ENCODE measurements around the gene SLC6A18.

DNA sequence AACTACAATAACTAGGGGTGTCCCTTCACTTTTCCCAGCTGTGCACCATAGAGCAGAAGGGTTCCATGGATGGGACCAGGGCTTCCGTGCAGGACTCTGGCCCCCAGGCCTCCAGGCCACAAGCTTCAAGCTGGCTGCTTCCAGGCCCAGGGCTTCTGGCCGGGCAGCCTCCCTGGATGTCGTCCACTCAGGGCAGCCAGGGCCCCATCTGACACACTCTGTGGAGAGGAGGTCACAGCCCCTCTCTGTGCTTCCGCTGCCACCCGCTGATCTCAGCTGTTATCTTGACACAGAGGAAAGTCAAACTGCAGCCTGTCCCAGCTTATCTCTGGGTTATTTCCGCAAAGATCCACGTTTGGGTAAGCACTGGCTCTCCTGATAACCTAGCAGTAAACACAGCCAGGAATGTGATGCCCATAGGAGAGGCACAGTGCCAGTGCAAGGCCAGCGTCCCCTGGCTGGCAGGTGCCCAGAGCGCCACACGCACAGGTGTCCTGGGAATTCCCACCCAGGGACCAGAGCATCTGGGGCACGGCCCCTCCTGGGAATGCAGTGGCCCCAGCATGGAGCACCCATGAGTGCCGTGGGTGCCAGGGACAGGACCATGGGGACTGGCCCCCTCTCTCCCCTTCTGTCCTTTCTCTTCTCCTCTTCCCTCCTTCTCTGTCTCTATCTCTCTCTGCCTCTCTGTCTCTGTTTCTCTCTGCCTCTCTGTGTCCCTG lies 39.4 kb upstream of the SLC6A18 start:
- TF ChIP-seq, protein P1, sequence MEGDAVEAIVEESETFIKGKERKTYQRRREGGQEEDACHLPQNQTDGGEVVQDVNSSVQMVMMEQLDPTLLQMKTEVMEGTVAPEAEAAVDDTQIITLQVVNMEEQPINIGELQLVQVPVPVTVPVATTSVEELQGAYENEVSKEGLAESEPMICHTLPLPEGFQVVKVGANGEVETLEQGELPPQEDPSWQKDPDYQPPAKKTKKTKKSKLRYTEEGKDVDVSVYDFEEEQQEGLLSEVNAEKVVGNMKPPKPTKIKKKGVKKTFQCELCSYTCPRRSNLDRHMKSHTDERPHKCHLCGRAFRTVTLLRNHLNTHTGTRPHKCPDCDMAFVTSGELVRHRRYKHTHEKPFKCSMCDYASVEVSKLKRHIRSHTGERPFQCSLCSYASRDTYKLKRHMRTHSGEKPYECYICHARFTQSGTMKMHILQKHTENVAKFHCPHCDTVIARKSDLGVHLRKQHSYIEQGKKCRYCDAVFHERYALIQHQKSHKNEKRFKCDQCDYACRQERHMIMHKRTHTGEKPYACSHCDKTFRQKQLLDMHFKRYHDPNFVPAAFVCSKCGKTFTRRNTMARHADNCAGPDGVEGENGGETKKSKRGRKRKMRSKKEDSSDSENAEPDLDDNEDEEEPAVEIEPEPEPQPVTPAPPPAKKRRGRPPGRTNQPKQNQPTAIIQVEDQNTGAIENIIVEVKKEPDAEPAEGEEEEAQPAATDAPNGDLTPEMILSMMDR (IDR thresholded peaks at IDR 0.05; ENCODE audit: insufficient read depth, low read length, poor library complexity, severe bottlenecking): no peak
- TF ChIP-seq EZH2phosphoT487 (conservative IDR thresholded peaks at IDR 0.05; ENCODE audit: low read length): no peak

All from SU-DHL-6 (cell line).